ENCODE measurements around the gene USP5. TPM values are rescaled to one million over a fixed set of nuclear protein-coding genes. Genes with fewer than 3 reads are reported as not detected.

USP5 gene
- total and polyA plus RNA-seq, 2 donors (not counting 3 experiments of a cell fraction or from before 2014, with no cell fraction given) = 68.9 to 135 TPM

- Histone ChIP-seq H3K4me2 (ENCODE audit: insufficient read depth, low read length) (no peak overlapping the region), H3K9ac (replicated peaks; ENCODE audit: extremely low read depth, insufficient read depth, low read length) (no peak overlapping the region), H3K4me1 (ENCODE audit: control insufficient read depth, extremely low read depth, insufficient read depth, low read length) (peaks cover 6% of the 10 kb centered on the region), H3K79me2 (ENCODE audit: control insufficient read depth, insufficient read depth, low read length) (peaks cover 8% of the 10 kb centered on the region), H4K20me1 (replicated peaks; ENCODE audit: control insufficient read depth, extremely low read depth, insufficient read depth, low read length) (no peaks in the 10 kb centered on the region), H3K27ac (ENCODE audit: insufficient read depth, low read depth, low read length) (no peak overlapping the region), H3K27me3 (ENCODE audit: control insufficient read depth in 2 of 2, insufficient read depth in 2 of 2, low read length in 2 of 2) (no peaks in the 10 kb centered on the region), H3K4me3 (replicated peaks in 1 of 3; ENCODE audit: insufficient read depth in 1 of 3, low read depth in 1 of 3, low read length in 3 of 3) (no peak overlapping the region), H2AFZ (ENCODE audit: low read depth, low read length) (no peak overlapping the region), H3K9me3 (replicated peaks; ENCODE audit: control insufficient read depth, insufficient read depth, low read length) (no peaks in the 10 kb centered on the region), H3K36me3 (ENCODE audit: control insufficient read depth in 2 of 2, extremely low read depth in 1 of 2, insufficient read depth in 2 of 2, low read length in 2 of 2) (peaks cover 3 to 51% of the 10 kb centered on the region in 2 experiments), H3K9me1 (replicated peaks; ENCODE audit: control insufficient read depth, extremely low read depth, insufficient read depth, low read length) (no peaks in the 10 kb centered on the region)
- intact Hi-C loops (cut with micrococcal nuclease) (loop anchor here (2.0 kb wide), 1 partner anchor 16 kb away; the partner anchor contains the start of gene CDCA3), dilution Hi-C loops (cut with MboI; ENCODE audit: extremely low pct_ligation_motif_present, low sequenced_read_pairs) (no loop called here)
- BruUV-seq (replicated peaks) = no TSS peak
- ChIA-PET POLR2A (interaction anchor here (1.0 kb wide), 1 partner anchor 32 kb away, joined by 3 read pairs; the partner anchor contains the start of gene TPI1), CTCF (interaction anchor here (0.5 to 2.9 kb wide), 8 partner anchors 10 to 220 kb away, joined by 3 to 17 read pairs (median 4); partner anchors contain the start of genes CDCA3, MLF2, PTMS and USP5)
- TF ChIP-seq MYC (IDR thresholded peaks at IDR 0.05; ENCODE audit: low read depth, low read length) (no peak), EZH2 (IDR thresholded peaks at IDR 0.05; ENCODE audit: borderline replicate concordance, low read depth, low read length, severe bottlenecking) (no peak), CTCF (IDR thresholded peaks at IDR 0.05; ENCODE audit: extremely low read depth in 1 of 2, insufficient read depth in 1 of 2, low read depth in 1 of 2, low read length in 2 of 2) (no peak), MAX (IDR thresholded peaks at IDR 0.05; ENCODE audit: insufficient read depth, insufficient read length) (no peak), JUN (IDR thresholded peaks at IDR 0.05; ENCODE audit: borderline replicate concordance, insufficient read depth, insufficient read length, low read depth) (no peak), POLR2A (IDR thresholded peaks at IDR 0.05; ENCODE audit: low read depth, low read length) (no peak), POLR2AphosphoS5 (IDR thresholded peaks at IDR 0.05; ENCODE audit: insufficient read depth, low read depth, low read length) (no peak), GATA2 (IDR thresholded peaks at IDR 0.05; ENCODE audit: insufficient read depth, insufficient read length, low read depth, low read length) (no peak), FOS (IDR thresholded peaks at IDR 0.05; ENCODE audit: borderline replicate concordance, insufficient read depth, low read length) (no peak)
- DNase-seq (ENCODE audit: low read depth, low spot score) (no peak), FAIRE-seq (no peak)
Measured at GRCh38 chr12:6834873-6835272, 17.1 kb upstream of the USP5 start.
